HepG2 (cell line): ENCODE results near the gene KDM2B. TPM values are rescaled to one million over a fixed set of nuclear protein-coding genes. Genes with fewer than 3 reads are reported as not detected.
A peak's percentile ranks its signal among the peaks of the same experiment; 100 is the strongest.

Experiments
- ARHGAP35 ChIP-seq: sonication (generic); formaldehyde crosslinking; IDR thresholded peaks from 2 replicates; pipeline ENCODE4 v1.9.0; 2022; ENCODE audit warnings: mild to moderate bottlenecking, inconsistent platforms, moderate library complexity, missing genetic modification reagents, borderline replicate concordance
- BHLHE40 ChIP-seq: IDR thresholded peaks from 2 replicates; pipeline ENCODE4 v1.6.1; 2011; ENCODE audit warnings: low read length, improper control_type of control experiment
- GABPA ChIP-seq, 2 experiments: IDR thresholded peaks; 2 replicates each; pipeline ENCODE4 v1.6.1; 2011 to 2016; ENCODE audit warnings: low read depth in 2 of 2, low read length in 1 of 2, missing biosample characterization in 1 of 2, missing genetic modification characterization in 1 of 2
- MBNL3 ChIP-seq: fragments of 250-450 bp; sonication (Bioruptor Pico); conservative IDR thresholded peaks from 2 replicates; pipeline ENCODE4 v1.8.0; 2022; ENCODE audit warnings: mild to moderate bottlenecking, inconsistent platforms
- MEF2D ChIP-seq: sonication (generic); formaldehyde crosslinking; IDR thresholded peaks from 2 replicates; pipeline ENCODE4 v1.5.1; 2020; ENCODE audit warnings: mild to moderate bottlenecking, missing genetic modification reagents
- NFRKB ChIP-seq: fragments of 450-650 bp; IDR thresholded peaks from 2 replicates; pipeline ENCODE4 v1.6.1; 2017
- ZBTB8A ChIP-seq: sonication (generic); formaldehyde crosslinking; IDR thresholded peaks from 2 replicates; pipeline ENCODE4 v1.4.0; 2020; ENCODE audit warnings: mild to moderate bottlenecking, low read depth, missing genetic modification reagents, borderline replicate concordance
- ZFP37 ChIP-seq: sonication (generic); formaldehyde crosslinking; IDR thresholded peaks from 2 replicates; pipeline ENCODE4 v1.4.0; 2020; ENCODE audit warnings: missing genetic modification reagents, borderline replicate concordance
- ZFP82 ChIP-seq: sonication (generic); formaldehyde crosslinking; IDR thresholded peaks from 2 replicates; pipeline ENCODE4 v1.5.1; 2020; ENCODE audit warnings: mild to moderate bottlenecking, missing genetic modification reagents, borderline replicate concordance
- ZMAT3 ChIP-seq: sonication (generic); formaldehyde crosslinking; conservative IDR thresholded peaks from 2 replicates; pipeline ENCODE4 v1.7.0; 2021; ENCODE audit warnings: missing genetic modification reagents
- ZNF207 ChIP-seq: fragments of 450-650 bp; IDR thresholded peaks from 2 replicates; pipeline ENCODE4 v1.6.1; 2016; ENCODE audit warnings: antibody characterized with exemption, borderline replicate concordance
- ZNF430 ChIP-seq: sonication (generic); formaldehyde crosslinking; IDR thresholded peaks from 2 replicates; pipeline ENCODE4 v1.9.0; 2021; ENCODE audit warnings: mild to moderate bottlenecking, missing genetic modification reagents
- ZNF510 ChIP-seq: sonication (generic); formaldehyde crosslinking; IDR thresholded peaks from 2 replicates; pipeline ENCODE4 v1.4.0; 2020; ENCODE audit warnings: low read depth, mild to moderate bottlenecking, missing genetic modification reagents
- ZNF556 ChIP-seq: sonication (generic); formaldehyde crosslinking; IDR thresholded peaks from 2 replicates; pipeline ENCODE4 v1.4.0; 2020; ENCODE audit warnings: mild to moderate bottlenecking, missing genetic modification reagents, borderline replicate concordance
- ZNF790 ChIP-seq: sonication (generic); formaldehyde crosslinking; IDR thresholded peaks from 2 replicates; pipeline ENCODE4 v1.8.0; 2022; ENCODE audit warnings: missing genetic modification reagents, mild to moderate bottlenecking, borderline replicate concordance
- ZNF883 ChIP-seq: sonication (generic); formaldehyde crosslinking; IDR thresholded peaks from 2 replicates; pipeline ENCODE4 v1.5.1; 2020; ENCODE audit warnings: mild to moderate bottlenecking, missing genetic modification reagents; ENCODE audit errors: not compliant biosample characterization
- polyA plus RNA-seq, 8 experiments: library from polyadenylated mRNA; depleted of rRNA in 3 of 8; stranded (reverse) in 7 of 8; unstranded in 1 of 8; fragments of >200 nt; fragmentation: Illumina TruSeq in 4 of 8; extraction: Trizol in 4 of 8; gene quantifications; 2 replicates each; pipeline versions ENCODE4 v1.2.1 to v1.2.3, GENCODE V29; 2011 to 2016; ENCODE audit warnings: low read depth in 4 of 8, missing spikeins in 1 of 8, mixed read lengths in 1 of 8; ENCODE audit not compliant: insufficient read depth in 1 of 8
- total RNA-seq, 5 experiments: library from RNA; depleted of rRNA; stranded (reverse); fragments of >200 nt; fragmentation: Illumina TruSeq; extraction: Trizol; gene quantifications; 2 replicates each; pipeline ENCODE4 v1.2.3, GENCODE V29; 2016; ENCODE audit warnings: low read depth in 1 of 5
- TF ChIP-seq, protein P1 (sequence below): sonication (generic); formaldehyde crosslinking; IDR thresholded peaks from 2 replicates; pipeline ENCODE4 v1.4.0; 2020; ENCODE audit warnings: missing genetic modification reagents
- TF ChIP-seq, protein P2 (sequence below): sonication (generic); formaldehyde crosslinking; IDR thresholded peaks from 2 replicates; pipeline ENCODE4 v1.4.0; 2020; ENCODE audit warnings: missing genetic modification reagents
- TF ChIP-seq, protein P3 (sequence below): sonication (generic); formaldehyde crosslinking; IDR thresholded peaks from 2 replicates; pipeline ENCODE4 v1.4.0; 2020; ENCODE audit warnings: missing genetic modification reagents, borderline replicate concordance
- TF ChIP-seq, protein P4 (sequence below): IDR thresholded peaks from 2 replicates; pipeline ENCODE4 v1.6.1; 2016; ENCODE audit warnings: mild to moderate bottlenecking, missing biosample characterization, missing genetic modification reagents
- TF ChIP-seq, protein P5 (sequence below): sonication (generic); formaldehyde crosslinking; IDR thresholded peaks from 2 replicates; pipeline ENCODE4 v1.4.0; 2020; ENCODE audit warnings: mild to moderate bottlenecking, low read depth, missing genetic modification reagents

Gene KDM2B
- total and polyA plus RNA-seq, 2 of the 13 experiments (the other 11 are each of a cell fraction or from before 2014, with no cell fraction given): 17.5 to 26.1 TPM

DNA sequence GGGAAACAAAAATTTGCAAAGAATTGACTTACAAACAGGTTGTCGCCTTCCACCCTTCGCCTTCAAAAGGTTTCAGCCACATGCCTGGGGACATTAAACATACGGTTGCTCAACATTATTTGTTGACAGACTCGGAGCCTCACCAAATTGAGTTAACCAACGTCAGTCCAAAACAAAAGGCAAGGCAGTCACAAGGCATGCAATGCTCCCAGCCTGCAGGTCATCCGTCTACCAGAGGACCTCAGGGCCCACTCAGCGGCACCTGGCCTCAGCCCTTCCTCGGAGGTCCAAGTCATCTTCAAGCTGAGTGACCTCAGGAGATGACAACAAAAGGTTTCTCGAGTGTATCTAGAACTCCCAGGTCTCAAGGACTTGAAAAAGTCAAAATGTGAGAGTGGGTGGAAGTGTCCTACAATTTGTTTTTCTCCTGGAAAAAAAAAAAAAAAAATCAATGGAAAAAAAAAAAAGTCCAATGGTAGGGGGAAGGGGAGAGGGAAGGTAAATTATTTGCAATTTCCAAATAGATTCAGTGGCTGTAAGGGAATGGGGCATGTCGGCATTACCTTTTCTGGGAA is 64.3 kb downstream of the KDM2B start (continued):
- TF ChIP-seq GABPA (IDR thresholded peaks at IDR 0.05; ENCODE audit: low read depth, low read length) (no peak), GABPA (CRISPR knock-in tag; IDR thresholded peaks at IDR 0.05; ENCODE audit: low read depth) (no peak), ZNF790 (CRISPR knock-in tag) (no peak), ZNF883 (CRISPR knock-in tag) (peak; percentile 33), ZFP82 (no peak), ZBTB8A (CRISPR knock-in tag) (no peak), MEF2D (CRISPR knock-in tag) (peak; percentile 86), ZNF430 (peak; percentile 87; the same call in 1 of the 2 replicates), MBNL3 (CRISPR knock-in tag) (no peak), ZMAT3 (peak; percentile 99), ARHGAP35 (CRISPR knock-in tag) (0 out of 2 replicates have a peak, but pooled peaks have one; percentile 63), ZNF556 (CRISPR knock-in tag) (no peak), ZNF510 (CRISPR knock-in tag) (no peak), NFRKB (no peak), ZNF207 (no peak), ZFP37 (peak; percentile 99), BHLHE40 (0 out of 2 replicates have a peak, but pooled peaks have one; percentile 10)
- TF ChIP-seq, protein P1, sequence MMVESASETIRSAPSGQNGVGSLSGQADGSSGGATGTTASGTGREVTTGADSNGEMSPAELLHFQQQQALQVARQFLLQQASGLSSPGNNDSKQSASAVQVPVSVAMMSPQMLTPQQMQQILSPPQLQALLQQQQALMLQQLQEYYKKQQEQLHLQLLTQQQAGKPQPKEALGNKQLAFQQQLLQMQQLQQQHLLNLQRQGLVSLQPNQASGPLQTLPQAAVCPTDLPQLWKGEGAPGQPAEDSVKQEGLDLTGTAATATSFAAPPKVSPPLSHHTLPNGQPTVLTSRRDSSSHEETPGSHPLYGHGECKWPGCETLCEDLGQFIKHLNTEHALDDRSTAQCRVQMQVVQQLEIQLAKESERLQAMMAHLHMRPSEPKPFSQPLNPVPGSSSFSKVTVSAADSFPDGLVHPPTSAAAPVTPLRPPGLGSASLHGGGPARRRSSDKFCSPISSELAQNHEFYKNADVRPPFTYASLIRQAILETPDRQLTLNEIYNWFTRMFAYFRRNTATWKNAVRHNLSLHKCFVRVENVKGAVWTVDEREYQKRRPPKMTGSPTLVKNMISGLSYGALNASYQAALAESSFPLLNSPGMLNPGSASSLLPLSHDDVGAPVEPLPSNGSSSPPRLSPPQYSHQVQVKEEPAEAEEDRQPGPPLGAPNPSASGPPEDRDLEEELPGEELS (CRISPR knock-in tag): peak; percentile 98
- TF ChIP-seq, protein P2, sequence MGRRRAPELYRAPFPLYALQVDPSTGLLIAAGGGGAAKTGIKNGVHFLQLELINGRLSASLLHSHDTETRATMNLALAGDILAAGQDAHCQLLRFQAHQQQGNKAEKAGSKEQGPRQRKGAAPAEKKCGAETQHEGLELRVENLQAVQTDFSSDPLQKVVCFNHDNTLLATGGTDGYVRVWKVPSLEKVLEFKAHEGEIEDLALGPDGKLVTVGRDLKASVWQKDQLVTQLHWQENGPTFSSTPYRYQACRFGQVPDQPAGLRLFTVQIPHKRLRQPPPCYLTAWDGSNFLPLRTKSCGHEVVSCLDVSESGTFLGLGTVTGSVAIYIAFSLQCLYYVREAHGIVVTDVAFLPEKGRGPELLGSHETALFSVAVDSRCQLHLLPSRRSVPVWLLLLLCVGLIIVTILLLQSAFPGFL (CRISPR knock-in tag): no peak
- TF ChIP-seq, protein P3, sequence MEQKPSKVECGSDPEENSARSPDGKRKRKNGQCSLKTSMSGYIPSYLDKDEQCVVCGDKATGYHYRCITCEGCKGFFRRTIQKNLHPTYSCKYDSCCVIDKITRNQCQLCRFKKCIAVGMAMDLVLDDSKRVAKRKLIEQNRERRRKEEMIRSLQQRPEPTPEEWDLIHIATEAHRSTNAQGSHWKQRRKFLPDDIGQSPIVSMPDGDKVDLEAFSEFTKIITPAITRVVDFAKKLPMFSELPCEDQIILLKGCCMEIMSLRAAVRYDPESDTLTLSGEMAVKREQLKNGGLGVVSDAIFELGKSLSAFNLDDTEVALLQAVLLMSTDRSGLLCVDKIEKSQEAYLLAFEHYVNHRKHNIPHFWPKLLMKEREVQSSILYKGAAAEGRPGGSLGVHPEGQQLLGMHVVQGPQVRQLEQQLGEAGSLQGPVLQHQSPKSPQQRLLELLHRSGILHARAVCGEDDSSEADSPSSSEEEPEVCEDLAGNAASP (CRISPR knock-in tag): peak; percentile 80
- TF ChIP-seq, protein P4, sequence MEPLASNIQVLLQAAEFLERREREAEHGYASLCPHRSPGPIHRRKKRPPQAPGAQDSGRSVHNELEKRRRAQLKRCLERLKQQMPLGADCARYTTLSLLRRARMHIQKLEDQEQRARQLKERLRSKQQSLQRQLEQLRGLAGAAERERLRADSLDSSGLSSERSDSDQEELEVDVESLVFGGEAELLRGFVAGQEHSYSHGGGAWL (CRISPR knock-in tag): peak; percentile 45; the same call in 1 of the 2 replicates
- TF ChIP-seq, protein P5, sequence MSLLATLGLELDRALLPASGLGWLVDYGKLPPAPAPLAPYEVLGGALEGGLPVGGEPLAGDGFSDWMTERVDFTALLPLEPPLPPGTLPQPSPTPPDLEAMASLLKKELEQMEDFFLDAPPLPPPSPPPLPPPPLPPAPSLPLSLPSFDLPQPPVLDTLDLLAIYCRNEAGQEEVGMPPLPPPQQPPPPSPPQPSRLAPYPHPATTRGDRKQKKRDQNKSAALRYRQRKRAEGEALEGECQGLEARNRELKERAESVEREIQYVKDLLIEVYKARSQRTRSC (CRISPR knock-in tag): no peak
